ENCODE measurements around the gene NELL1. TPM values are rescaled to one million over a fixed set of nuclear protein-coding genes. Genes with fewer than 3 reads are reported as not detected.

Gene NELL1
- total and polyA plus RNA-seq, 2 experiments from 2014 or later = 8.9 to 20.1 TPM

DNA sequence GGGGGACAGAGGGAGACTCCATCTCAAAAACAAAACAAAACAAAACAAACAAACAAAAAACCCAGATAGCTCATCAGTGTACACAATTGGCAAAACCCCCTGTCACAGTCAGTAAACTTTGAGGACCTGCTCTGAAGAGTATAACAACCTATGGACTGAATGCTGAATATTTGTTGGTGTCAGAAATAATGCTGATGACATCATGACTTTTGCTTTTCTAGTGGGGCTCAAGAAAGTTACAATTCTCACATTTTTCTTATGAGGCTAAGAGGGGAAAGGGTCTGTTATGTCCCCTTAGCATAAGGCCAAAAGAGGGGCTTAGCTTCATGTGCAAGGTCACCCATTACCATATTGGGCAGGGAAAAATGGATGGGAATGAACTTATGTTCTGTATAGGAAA lies 207.4 kb downstream of the NELL1 start:
- H3K4me1 ChIP-seq (ENCODE audit: insufficient read depth) = no peaks in the 10 kb centered on the region
- H2AFZ ChIP-seq = no peak overlapping the region
- no peaks in the 10 kb centered on the region for H3K9me2 ChIP-seq (replicated peaks; ENCODE audit: insufficient read depth)
- TF ChIP-seq, protein P1, sequence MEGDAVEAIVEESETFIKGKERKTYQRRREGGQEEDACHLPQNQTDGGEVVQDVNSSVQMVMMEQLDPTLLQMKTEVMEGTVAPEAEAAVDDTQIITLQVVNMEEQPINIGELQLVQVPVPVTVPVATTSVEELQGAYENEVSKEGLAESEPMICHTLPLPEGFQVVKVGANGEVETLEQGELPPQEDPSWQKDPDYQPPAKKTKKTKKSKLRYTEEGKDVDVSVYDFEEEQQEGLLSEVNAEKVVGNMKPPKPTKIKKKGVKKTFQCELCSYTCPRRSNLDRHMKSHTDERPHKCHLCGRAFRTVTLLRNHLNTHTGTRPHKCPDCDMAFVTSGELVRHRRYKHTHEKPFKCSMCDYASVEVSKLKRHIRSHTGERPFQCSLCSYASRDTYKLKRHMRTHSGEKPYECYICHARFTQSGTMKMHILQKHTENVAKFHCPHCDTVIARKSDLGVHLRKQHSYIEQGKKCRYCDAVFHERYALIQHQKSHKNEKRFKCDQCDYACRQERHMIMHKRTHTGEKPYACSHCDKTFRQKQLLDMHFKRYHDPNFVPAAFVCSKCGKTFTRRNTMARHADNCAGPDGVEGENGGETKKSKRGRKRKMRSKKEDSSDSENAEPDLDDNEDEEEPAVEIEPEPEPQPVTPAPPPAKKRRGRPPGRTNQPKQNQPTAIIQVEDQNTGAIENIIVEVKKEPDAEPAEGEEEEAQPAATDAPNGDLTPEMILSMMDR (IDR thresholded peaks at IDR 0.05; ENCODE audit: poor library complexity) = no peak
- TF ChIP-seq EZH2phosphoT487 (IDR thresholded peaks at IDR 0.05; ENCODE audit: low read depth, severe bottlenecking, unreplicated experiment) = no peak
- TF ChIP-seq EZH2 (IDR thresholded peaks at IDR 0.05; ENCODE audit: borderline replicate concordance) = no peak
- no peaks in the 10 kb centered on the region for H3K9me3 ChIP-seq (ENCODE audit: low read depth)
- H4K20me1 ChIP-seq (ENCODE audit: insufficient read depth, poor library complexity, severe bottlenecking) = no peaks in the 10 kb centered on the region
- no peak overlapping the region for H3K4me2 ChIP-seq
- H3K79me2 ChIP-seq = no peaks in the 10 kb centered on the region
- DNase-seq (ENCODE audit: low spot score) = no peak
- H3K36me3 ChIP-seq (replicated peaks; ENCODE audit: insufficient read depth, low read depth) = no peaks in the 10 kb centered on the region
- no peak overlapping the region for H3K4me3 ChIP-seq
- H3K27me3 ChIP-seq = no peaks in the 10 kb centered on the region
- H3K27ac ChIP-seq = no peak overlapping the region

DNA sequence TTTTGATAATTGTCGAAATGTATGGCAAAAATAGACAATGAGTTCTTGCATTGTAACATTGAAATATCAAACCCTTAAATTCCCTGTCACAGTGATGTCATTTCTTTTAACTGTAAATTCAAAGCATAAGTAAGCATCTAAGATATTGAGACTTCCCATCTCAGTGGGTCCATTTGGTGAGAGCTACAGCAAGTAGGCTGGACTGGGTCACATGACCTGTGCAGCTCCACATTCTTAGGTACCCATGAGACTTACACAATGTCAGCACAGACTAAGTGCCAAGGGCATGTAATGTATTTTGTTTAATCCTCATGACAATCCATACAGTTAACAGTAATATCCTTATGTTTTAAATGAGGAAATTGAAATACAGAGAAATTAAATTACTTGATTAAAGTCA lies 210.7 kb downstream of the NELL1 start:
- H3K27me3 ChIP-seq = no peaks in the 10 kb centered on the region
- H4K20me1 ChIP-seq (ENCODE audit: insufficient read depth, poor library complexity, severe bottlenecking) = no peaks in the 10 kb centered on the region
- no peak overlapping the region for H3K4me2 ChIP-seq
- no peaks in the 10 kb centered on the region for H3K79me2 ChIP-seq
- H2AFZ ChIP-seq = no peak overlapping the region
- no peaks in the 10 kb centered on the region for H3K4me1 ChIP-seq (ENCODE audit: insufficient read depth)
- H3K9me2 ChIP-seq (replicated peaks; ENCODE audit: insufficient read depth) = no peaks in the 10 kb centered on the region
- no peak overlapping the region for H3K27ac ChIP-seq
- no peaks in the 10 kb centered on the region for H3K36me3 ChIP-seq (replicated peaks; ENCODE audit: insufficient read depth, low read depth)
- 96% methylated on average over 1 of the region's 1 CpG for WGBS (ENCODE audit: low lambda C conversion rate, missing lambda C conversion rate)
- DNase-seq (ENCODE audit: low spot score) = no peak
- no peak overlapping the region for H3K4me3 ChIP-seq
- TF ChIP-seq, protein P1 (IDR thresholded peaks at IDR 0.05; ENCODE audit: poor library complexity) = no peak
- no peak for TF ChIP-seq EZH2phosphoT487 (IDR thresholded peaks at IDR 0.05; ENCODE audit: low read depth, severe bottlenecking, unreplicated experiment)
- no peak for TF ChIP-seq EZH2 (IDR thresholded peaks at IDR 0.05; ENCODE audit: borderline replicate concordance)
- no peaks in the 10 kb centered on the region for H3K9me3 ChIP-seq (ENCODE audit: low read depth)

DNA sequence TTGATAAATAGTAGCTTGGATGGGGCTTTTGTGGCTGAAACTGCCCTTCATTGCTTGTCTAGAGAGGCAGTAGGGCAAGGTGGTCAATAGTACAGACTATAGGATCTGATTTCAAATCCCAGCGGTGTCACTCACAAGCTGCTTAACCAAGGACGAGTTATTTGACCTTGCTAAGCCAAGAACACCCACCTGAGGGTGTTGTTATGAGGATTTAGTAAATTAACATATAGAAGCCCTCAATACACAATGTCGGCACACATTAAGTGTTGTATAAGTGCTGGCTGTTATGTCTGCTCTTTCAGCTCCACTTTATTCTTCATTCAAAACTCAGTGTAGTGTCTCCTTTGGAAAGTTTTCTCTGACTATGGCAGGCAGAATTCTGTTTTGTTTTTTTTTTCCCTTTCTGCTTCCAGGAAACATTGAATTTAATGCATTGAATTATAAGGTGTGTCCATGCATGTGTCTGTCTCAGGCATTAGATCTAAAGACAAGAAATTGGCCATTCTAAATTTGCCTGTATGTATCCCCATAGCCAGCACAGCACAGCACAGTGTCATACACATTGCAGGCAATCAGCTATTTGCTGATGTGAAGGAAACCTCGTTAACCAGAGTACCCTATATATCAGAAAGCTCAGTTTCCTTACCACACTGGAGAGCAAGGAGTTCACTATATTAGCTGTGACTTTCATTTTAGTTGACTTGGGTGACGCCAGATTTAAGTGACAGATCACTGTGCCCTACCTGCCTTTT lies 212.1 kb downstream of the NELL1 start:
- Histone ChIP-seq H2AFZ (no peak overlapping the region), H3K36me3 (replicated peaks; ENCODE audit: insufficient read depth, low read depth) (no peaks in the 10 kb centered on the region), H3K4me3 (no peak overlapping the region), H3K79me2 (no peaks in the 10 kb centered on the region), H3K27ac (no peak overlapping the region), H3K4me2 (no peak overlapping the region), H3K27me3 (no peaks in the 10 kb centered on the region), H3K4me1 (ENCODE audit: insufficient read depth) (no peaks in the 10 kb centered on the region), H3K9me3 (ENCODE audit: low read depth) (no peaks in the 10 kb centered on the region), H4K20me1 (ENCODE audit: insufficient read depth, poor library complexity, severe bottlenecking) (no peaks in the 10 kb centered on the region), H3K9me2 (replicated peaks; ENCODE audit: insufficient read depth) (no peaks in the 10 kb centered on the region)
- no peak for DNase-seq (ENCODE audit: low spot score)
- WGBS (ENCODE audit: low lambda C conversion rate, missing lambda C conversion rate) = 45% methylated on average over 5 of the region's 5 CpGs
- no peak for TF ChIP-seq EZH2phosphoT487 (IDR thresholded peaks at IDR 0.05; ENCODE audit: low read depth, severe bottlenecking, unreplicated experiment)
- no peak for TF ChIP-seq EZH2 (IDR thresholded peaks at IDR 0.05; ENCODE audit: borderline replicate concordance)
- TF ChIP-seq, protein P1 (IDR thresholded peaks at IDR 0.05; ENCODE audit: poor library complexity) = no peak

All from hepatocyte (in vitro differentiated cells).